Retinal pigment epithelial cell (primary cell): ENCODE data around the gene UBL7.

Source experiments
- DNase-seq: peaks from one replicate; pipeline ENCODE4 v3.0.0-alpha.2; 2010; ENCODE audit warnings: low read depth
- H3K4me3 ChIP-seq: 2 replicates; pipeline ENCODE4 v1.5.1; 2011; ENCODE audit warnings: mild to moderate bottlenecking, low read length, control low read depth, moderate library complexity
- CTCF ChIP-seq: conservative IDR thresholded peaks from 2 replicates; pipeline ENCODE4 v1.5.1; 2011; ENCODE audit warnings: low read depth, low read length, control low read depth, inconsistent platforms

UBL7 gene

GRCh38 chr15:74434263-74435136 lies 26.5 kb downstream of the UBL7 start:
- TF ChIP-seq CTCF = no peak
- peak overlapping the region; percentile 45 for H3K4me3 ChIP-seq
- no peak for DNase-seq

- peak within 1 kb of the TSS; percentile 54 for H3K4me3 ChIP-seq
- no peak for DNase-seq
- no peak for TF ChIP-seq CTCF
Observed at GRCh38 chr15:74433592-74434262, 27.2 kb downstream of the UBL7 start, which contains the start of gene SEMA7A. SEMA7A (minus strand) TSS chr15:74433958; CDS start chr15:74433918, 40 bp downstream.

- TF ChIP-seq CTCF = no peak
- H3K4me3 ChIP-seq = peak overlapping the region; percentile 54
- DNase-seq = no peak
Observed at GRCh38 chr15:74432968-74433591, 27.9 kb downstream of the UBL7 start.

- H3K4me3 ChIP-seq = peak overlapping the region; percentile 32
- no peak for TF ChIP-seq CTCF
- no peak for DNase-seq
Observed at GRCh38 chr15:74432271-74432967, 28.5 kb downstream of the UBL7 start.

- H3K4me3 ChIP-seq = no peak overlapping the region
- DNase-seq = no peak
- no peak for TF ChIP-seq CTCF
Observed at GRCh38 chr15:74431645-74432044, 29.3 kb downstream of the UBL7 start.

- no peak overlapping the region for H3K4me3 ChIP-seq
- DNase-seq = no peak
- TF ChIP-seq CTCF = no peak
Observed at GRCh38 chr15:74431116-74431515, 29.8 kb downstream of the UBL7 start.
